GDM1 (cell line): Measurements from ENCODE around the gene GCGR.
"Not testable (repeated sequence)": the region's sequence is repeated elsewhere in the genome, so short reads cannot be mapped to it uniquely, and the experiment has no call there.

Source experiments
- DNase-seq: peaks from one replicate; lab custom pipeline; 2025; lab: John Stamatoyannopoulos, UW

GCGR gene

DNA sequence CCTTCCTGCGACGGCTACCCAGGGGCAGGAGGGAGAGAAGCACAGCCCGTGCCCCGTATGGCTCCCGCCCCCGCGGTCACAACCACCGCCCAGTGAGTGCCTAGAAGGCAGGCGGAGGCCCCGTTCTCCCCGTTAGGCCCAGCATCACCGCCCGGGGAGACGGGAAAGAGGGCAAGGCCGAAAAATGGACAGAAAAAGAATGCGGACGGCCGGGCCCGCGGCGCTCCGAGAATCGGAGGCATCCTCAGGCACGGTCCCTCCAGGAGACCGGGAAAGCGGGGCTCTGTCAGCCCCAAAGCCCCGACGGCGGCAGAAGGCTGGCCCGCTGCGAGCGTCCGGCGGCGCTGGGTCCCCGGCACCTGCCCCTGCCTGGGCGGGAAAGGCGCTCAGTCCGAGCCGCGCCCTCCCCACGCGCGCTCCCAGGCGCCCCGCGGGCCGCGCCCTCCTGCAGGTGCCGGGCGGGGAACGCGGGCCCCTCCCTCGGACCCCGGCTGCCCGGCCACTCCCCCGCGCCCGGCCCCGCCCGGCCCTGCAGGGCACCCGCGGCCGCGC is 28.7 kb downstream of the GCGR start:
- DNase-seq: no peak

DNA sequence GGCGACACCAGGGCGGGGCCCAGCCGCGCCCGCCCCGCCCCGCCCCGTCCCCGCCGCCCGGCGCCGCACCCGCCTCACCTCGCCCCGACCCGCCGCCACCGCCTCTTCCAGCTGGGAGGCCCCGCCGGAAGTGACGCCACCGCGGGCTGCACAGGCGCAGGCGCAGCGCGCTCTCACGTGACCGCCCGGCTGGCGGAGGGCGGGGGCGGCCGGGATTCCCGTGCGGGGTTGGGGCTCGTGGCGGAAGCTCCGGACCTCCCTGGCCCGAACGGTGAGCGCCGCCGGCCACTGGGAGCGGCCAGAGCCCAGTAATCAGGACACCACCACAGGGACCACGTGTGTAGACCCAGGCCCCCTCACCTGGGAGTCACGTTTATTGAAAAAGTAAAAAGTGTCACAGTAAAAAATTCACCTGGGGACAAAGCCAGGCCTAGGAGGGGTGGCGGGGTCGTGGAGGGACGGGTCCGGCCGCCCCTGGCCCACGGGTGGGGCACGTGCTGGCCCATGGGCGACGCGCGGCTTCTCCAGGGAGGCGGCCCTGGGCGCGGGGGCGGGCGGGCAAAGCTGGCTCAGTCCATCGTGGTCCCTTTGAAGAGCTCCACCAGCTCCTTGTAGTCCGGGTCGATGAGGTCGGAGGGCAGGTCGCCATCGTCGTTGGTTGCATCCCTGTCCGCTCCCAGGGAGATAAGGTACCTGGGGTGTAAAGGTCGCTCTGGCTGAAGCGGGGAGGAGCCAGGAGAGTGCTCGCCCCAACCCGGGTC is 29.4 kb downstream of the GCGR start, which contains the start of gene MCRIP1:
Gene MCRIP1 (minus strand): TSS at position 132 of the 761 bp plus-strand sequence. CDS start 8,785 bp downstream, outside the sequence.
- peak; percentile 88 for DNase-seq

DNA sequence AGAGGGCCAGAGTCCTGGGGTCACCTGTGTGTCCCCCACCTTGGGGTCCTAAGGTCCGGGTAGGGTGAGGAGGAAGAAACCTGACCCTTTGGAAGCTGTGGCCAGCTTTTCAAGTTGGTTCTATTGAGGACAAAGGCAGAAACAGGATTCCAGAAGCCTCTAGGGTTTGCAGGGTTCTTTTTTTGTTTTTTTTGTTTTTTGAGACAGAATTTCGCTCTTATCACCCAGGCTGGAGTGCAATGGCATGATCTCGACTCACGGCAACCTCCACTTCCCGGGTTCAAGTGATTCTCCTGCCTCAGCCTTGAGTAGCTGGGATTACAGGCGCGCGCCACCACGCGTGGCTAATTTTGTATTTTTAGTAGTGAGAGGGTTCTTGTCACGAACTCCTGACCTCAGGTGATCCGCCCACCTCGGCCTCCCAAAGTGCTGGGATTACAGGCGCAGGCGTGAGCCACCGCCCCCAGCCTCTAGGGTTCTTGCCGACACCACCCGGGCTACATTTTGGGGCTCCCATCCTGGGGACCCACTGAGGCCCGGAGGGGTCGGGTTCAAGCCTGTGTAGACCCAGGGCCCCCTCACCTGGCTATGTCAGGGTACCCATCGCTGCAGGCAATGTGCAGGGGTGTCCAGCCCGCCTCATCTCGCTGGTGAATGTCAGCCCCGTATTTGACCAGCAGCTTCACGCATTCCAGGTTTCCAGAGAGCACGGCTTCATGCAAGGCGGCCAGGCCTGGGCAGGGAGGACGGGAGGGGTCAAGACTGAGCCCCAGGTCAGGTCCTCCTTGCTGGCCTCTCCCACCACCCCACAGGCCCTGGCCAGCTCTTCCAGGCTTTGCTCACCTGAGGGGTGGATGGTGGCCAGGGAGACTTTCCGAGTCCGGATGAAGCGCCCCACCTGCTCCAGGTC is 30.2 kb downstream of the GCGR start:
- no peak for DNase-seq

DNA sequence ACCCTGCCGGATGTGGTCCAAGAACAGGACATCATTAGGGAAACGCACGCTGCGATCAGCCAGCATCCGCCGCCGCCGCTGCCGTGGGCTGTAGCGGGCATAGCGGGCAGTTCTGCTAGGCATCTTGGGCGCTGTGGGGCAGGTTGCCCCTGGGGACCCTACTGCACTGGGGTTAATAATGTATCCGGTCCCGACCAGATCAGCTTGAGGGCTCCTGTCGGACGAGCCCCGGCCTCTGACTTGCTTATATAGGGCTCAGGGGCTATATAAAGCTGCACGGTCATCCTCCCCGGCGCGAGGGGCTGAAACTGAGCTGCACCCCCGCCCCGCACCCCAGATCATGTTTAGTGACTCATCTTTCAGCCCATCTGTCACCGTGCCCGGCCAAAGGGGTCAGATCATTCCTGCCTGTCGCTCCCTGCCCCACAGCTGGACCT is 30.9 kb downstream of the GCGR start, which contains the start of gene PPP1R27:
Gene PPP1R27 (minus strand): TSS at position 220 of the 437 bp plus-strand sequence. CDS start 97 bp downstream, at position 123.
- no peak for DNase-seq

DNA sequence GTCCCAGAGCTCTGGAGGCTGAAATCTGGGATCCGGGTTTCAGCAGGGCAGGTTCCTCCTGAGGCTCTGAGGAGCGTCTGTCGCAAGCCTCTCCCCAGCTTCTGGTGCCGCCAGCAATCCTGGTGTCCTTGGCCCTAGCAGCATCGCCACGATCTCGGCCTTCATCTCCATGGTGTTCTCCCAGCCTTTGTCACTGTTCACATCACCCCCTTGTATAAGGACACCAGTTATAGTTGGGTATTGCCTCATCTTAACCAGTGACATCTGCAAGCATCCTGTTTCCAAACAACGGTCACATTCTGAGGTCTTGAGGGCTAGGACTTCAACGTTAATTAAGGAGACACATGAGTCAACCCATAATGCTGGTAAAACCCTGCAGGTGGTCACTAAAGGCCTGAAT is 33.7 kb downstream of the GCGR start:
- no peak for DNase-seq

DNA sequence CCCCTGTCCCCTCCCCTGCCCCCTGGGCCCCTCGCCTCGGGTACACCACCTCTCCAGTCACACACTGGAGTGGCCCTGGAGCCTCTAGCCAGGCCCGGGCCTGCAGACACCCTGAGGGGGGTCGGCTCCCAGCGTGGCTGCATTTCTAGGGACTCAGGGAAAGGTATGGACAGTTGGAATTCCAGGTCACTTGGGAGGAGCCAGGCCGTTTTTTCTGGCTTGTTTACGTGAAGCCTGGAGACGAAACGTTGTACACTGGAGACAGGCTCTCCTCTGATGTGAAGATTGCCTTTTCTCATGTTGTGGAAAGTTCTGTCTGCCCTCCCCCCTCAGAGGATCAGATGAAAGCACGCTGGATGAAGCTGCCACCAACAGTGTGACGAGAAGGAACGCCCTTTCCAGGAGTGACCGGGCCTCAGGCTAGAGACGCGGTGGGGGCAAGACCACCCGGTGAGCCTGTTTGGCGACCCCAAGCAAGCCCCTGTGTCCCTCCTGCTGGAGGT is 34.9 kb downstream of the GCGR start:
- DNase-seq: no peak

DNA sequence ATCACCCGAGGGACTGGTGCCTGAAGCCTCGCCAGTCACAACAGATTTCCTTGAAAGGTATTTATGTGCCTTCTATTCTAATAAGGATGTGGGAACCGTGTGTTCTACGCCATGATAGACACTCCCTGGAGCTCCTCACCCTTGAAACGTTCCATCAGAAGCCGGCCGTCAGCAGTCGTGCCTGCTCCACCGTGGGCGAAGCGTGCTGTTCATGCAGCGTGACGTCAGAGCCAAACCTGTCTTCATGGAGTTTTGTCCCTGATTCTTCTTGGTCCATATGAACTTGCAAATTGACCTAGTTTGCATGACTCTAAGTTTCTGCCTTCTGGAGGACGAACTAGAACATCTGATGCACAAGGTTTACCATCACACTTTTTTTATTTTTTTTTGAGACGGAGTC is 35.4 kb downstream of the GCGR start:
- DNase-seq: no peak

DNA sequence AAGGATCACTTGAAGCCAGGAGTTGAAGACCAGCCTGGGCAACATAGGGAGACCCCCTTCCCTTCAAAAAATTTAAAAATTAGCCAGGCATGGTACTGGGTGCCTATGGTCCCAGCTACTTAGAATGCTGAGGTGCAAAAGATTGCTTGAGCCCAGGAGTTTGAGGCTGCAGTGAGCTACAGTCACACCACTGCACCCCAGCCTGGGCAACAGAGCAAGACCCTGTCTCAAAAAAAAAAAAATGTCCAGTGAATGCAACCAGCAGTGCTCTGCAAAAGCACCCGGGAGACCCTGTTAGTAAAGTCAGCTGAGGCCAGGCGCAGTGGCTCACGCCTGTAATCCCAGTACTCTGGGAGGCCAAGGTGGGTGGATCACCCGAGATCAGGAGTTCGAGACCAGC is 36.1 kb downstream of the GCGR start:
- not testable (repeated sequence) for DNase-seq

DNA sequence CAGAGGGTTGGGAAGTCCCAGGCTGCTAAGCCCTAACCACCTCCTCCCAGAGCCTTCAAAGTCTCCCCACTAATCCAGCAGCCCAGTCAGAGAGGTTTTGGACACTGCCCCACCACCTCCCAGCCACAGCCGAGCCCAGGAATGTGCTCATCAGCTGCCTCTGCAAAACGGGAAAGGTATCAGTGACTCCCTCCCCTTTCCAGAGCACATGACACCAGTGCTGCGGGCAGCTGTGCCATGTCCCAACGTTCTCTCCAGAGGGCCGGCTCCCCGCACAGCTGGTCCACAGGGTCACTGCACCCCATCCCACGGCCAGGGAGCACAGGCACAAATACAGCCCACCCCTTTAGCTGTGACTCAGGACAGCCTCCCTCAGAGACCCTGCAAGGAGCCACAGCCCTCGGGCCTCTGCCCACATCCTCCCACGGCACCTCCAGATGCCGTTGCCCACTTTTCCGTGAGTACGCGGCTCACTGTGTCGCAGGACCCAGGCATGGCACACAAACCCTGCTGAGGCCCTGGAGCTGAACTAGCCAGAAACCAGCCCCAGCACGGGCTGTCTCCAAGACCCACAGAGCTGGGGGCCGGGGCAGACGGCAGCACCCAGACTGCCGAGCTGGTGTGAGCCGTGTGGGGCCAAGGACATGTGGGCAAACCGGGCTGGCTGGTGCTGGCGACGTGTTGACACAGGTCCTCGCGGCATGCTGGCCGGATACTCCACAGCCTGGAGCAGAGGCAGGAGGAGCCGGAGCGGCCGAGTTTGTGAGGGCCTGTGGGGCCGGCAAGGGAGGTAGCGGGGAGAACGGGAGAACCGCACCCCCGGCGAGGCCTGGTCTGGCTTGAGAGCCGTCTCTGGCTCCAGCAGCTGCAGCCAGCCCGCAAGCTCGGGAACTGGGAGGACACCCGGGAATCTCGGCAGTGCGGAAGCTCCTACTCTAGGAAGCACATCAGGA is 37.2 kb downstream of the GCGR start:
- DNase-seq: no peak

DNA sequence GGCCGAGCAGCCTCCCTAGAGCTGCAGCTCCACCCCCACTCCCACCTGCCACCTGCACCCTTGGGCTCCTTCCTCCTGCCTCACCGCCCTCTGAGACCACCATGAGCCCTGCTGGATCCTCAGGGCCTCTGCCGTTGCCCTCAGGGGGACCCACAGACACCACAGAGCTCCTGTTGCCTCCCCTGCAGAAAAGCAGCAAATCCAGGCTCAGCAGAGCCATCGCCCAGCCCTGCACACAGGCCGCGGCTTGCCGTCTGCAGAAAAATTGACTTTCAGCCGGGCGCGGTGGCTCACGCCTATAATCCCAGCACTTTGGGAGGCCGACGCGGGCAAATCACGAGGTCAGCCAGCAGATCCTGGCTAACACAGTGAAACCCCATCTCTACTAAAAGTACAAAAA is 37.9 kb downstream of the GCGR start:
- DNase-seq: no peak

DNA sequence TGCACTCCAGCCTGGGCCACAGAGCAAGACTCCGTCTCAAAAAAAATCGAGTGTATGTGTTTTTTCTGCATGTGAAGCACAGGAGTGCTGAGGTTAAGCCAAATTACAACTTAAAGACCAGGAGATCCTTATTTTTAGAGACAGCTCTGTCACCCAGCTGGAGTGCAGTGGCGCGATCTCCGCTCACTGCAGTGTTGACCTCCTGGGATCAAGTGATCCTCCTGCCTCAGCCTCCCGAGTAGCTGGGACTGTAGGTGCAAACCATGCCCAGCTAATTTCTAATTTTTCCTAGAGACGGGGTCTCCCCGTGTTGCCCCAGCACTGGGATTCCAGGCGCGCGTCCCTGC is 38.4 kb downstream of the GCGR start:
- DNase-seq: no peak

DNA sequence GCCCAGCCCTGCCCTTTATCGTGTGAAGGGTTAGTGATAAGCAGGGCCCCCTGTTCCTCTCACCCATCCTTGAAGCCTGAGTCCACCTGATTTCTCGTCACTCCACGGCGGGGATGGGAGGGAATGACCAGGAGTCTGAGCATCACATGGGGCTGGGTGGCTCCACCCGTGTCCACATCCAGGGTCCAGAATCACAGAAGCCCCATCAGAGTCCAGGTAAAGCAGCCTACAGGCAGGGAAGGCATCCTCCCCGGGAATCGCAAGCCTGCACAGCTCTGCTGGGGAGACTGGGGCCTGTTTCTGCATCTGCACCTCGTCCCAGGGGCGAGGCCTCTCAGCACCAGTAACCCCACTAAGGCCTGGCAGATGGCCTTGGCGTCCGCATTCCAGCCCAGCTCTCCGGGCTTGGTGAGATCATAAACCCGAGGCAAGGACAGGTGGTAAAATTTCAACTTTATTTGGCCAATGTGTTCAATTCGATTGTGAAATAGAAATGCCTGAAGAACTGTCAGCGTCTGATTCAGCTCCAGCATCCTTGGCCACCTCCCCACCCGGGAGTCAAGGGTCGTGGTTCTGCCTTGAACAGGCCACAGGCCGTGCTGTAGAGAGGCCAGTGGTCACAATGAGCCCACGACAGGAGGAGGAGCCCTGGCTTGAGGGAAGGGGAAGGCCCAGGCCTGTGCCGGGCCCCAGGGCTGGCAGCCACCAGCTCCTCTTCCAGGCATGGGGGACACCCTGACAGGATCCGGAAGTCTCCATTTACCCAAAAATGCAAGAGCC is 39.0 kb downstream of the GCGR start:
- no peak for DNase-seq

DNA sequence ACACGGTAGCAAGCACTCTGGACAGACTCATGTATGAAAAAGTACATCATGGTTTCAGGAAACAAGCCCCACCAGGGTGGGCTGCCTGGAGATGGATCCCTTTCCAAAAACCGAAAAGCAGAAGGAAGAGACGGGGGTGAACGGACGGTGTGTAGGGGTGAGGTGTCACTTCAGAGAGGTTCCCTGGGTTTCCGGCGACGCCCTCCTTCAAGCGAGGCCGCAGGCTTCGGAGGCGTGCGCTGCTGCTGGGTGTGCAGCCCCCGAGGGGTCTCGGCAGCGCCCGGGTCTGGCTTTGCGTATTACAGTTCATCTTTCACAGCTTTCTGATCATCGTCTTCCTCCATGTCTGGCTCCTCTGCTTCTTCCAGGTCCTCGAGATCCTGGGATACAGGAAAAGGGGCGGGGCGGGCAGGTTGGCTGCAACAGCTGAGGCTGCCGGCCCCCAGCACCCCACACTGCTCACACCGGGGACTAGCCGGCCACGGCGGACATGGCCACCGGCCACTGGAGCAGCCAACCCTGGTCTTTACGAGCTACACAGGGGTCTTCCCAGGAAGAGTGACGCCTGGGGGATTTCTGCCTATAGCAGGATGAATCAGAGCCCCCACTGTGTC is 39.9 kb downstream of the GCGR start:
- DNase-seq: no peak

DNA sequence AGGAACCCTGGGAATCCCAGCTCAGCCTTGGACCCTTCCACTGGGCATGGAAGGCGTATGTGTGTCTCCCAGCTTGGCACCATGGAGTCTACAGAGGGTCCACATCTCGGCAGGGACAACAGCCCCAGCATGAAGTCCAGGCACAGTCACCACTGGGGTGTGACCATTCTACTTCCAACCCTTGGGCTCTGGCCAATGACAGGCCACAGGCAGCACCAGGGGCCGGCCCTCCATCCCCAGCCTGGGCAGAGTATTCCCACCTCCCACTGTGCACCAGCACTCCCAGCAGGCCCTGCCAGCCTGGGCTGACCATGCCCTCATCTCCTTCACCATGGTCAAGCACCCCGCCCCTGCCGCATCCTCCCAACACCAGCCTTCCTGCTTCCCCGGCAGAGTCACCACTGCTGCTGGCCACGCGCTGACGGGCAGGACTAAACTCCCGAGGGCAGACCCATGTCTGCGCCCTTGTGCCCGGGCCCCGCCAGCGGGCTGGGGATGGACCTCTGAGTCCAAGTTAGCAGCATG is 40.4 kb downstream of the GCGR start:
- DNase-seq: no peak

DNA sequence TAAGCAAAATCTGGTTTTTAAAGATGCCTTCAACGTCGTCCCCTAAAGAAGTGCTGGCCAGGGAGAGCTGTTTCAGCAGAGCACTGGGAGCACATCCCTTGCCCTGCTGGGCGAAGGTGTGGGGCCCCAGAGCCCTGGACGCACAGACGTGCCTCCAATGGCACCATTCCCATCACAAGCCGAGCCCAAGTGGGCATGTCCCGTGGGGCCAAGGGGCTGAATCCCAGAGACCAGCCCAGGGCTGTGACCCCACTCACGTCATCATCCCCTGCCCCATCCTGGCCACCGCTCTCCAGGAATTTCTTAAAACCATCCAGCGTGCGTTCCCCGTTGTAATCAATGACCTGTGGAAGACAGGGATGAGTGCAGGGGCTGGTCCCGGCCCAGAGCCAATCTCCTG is 40.9 kb downstream of the GCGR start:
- no peak for DNase-seq

DNA sequence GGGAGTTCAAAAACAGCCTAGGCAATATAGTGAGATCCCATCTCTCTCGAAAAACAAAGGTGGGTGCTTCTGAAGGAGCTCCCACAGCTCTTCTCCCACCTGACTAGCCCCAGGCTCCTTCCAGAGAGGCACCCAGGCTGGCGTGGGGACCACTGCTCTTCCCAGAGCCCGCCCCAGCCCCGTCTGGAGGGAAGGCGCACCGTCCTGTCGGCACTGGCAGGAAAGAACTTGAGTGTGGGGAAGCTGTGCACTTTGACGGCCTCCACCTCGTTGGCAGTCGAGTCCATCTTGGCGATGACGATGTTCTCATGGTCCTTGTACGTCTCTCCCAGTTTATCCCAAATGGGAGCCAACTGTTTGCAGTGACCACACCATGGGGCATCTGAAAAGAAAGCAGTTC is 41.4 kb downstream of the GCGR start:
- DNase-seq: no peak

DNA sequence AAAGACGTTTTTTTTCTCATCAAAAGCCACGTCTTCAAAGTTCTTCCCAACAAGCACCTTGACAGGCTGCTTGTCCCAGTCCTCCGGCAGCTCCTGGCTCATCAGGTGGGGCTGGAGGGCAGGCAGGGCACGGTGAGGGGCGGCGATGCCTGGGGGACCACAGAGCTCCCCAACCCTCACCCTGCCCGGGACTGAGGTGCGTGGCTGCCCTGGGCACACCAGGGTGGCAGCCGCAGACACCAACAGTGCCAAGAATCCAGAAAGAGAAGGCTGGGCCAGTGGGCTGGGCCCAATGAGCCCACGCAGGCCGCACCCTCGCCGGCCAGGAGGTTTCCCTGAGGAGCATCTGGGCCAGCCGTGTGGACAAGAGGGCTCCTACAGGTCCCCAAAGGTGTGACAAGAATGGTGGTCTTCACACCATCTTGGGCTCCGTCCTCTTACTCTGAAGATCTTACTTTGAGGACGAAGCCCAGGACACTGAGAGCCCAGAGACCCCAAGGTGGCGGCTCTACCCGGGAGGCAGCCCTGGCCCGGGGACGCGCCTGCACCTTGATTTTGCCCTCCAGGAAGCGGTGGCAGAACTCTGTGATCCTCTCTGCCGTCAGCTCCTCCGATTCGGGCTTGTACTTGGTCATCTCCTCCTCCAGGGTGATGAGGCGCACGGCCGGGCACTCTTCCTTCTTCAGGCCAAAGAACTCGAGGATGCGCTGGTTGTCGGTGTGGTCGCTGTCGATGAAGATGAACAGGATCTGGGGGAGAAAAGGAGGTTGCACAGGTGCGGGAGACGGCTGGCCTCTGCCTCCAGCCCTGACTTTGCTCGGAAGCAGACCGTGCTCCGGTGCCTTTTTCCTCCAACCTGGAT is 42.2 kb downstream of the GCGR start:
- no peak for DNase-seq

DNA sequence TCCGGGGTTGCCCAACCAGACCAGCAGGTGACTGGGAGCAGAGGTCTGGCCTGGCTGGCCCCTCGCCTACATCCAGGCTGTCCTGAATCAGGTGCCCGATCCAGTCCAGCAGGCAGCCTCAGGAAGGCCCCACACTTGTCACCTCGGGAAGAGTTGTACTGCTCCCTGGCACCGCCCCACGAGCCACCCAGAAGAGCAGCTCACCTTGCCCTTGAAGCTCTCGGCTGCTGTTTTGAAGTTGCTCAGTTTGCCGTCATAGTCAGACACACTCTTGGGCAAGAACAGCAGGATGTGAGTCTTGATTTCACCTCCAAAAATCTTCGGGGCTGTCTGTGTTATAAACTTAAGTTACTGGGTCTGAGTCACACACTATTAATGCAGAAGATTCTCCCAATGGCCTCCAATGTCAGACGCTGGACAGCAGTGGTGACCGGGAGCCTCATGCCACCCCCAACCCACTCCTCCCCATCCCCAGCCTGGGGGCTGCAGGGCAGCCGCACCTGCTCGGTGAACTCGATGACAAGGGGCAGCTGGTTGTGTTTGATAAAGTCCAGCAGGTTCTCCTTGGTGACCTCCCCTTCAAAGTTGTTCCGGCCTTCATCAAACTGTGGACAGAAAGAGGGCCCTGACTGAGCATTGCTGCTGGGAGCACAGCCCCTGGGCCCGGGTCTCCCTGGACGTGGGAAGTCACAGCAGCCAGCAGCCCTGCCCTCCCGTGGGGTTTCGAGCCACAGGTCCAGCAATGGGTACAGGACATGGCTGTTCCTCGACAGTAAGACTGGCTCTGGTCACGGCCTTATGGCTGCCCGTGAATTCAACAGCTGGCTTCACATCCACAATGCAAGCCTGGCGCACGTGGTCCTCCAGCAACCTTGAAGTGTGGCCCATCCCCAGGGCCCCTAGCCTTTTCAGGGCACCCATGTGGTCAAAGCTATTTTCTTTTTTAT is 43.1 kb downstream of the GCGR start:
- DNase-seq: no peak
